NCI-H82 (cell line): ENCODE results near the gene LILRB1.
"Not testable (repeated sequence)": the region's sequence is repeated elsewhere in the genome, so short reads cannot be mapped to it uniquely, and the experiment has no call there.

ENCODE experiments used
- DNase-seq: peaks from one replicate; lab custom pipeline; 2025; lab: John Stamatoyannopoulos, UW

The LILRB1 gene

GRCh38 chr19:54630262-54630661 lies at the start of gene LILRB1:
TSS of gene LILRB1 (plus strand) at chr19:54630484. CDS start at chr19:54631074, 590 bp downstream.
- not testable (repeated sequence) for DNase-seq

GRCh38 chr19:54586397-54586796 lies 43.9 kb upstream of the LILRB1 start:
- DNase-seq = no peak

- DNase-seq = no peak
Measured at GRCh38 chr19:54587026-54587425, 43.3 kb upstream of the LILRB1 start.

GRCh38 chr19:54593445-54593844 lies 36.8 kb upstream of the LILRB1 start, which contains the start of gene LILRA1:
TSS of gene LILRA1 (plus strand) at chr19:54593632. CDS start at chr19:54594245, 613 bp downstream.
- DNase-seq = not testable (repeated sequence)

GRCh38 chr19:54593931-54594626 lies 36.2 kb upstream of the LILRB1 start:
- not testable (repeated sequence) for DNase-seq

- no peak for DNase-seq
Measured at GRCh38 chr19:54594737-54595136, 35.5 kb upstream of the LILRB1 start.

GRCh38 chr19:54595680-54596436 lies 34.4 kb upstream of the LILRB1 start:
- DNase-seq = not testable (repeated sequence)

- no peak for DNase-seq
Measured at GRCh38 chr19:54600212-54600611, 30.1 kb upstream of the LILRB1 start.

- DNase-seq = no peak
Measured at GRCh38 chr19:54606230-54606629, 24.1 kb upstream of the LILRB1 start.

GRCh38 chr19:54606891-54607784 lies 23.1 kb upstream of the LILRB1 start:
- DNase-seq = no peak

GRCh38 chr19:54607785-54608150 lies 22.5 kb upstream of the LILRB1 start:
- DNase-seq = no peak

GRCh38 chr19:54608205-54608604 lies 22.1 kb upstream of the LILRB1 start:
- DNase-seq = no peak

GRCh38 chr19:54608792-54609191 lies 21.5 kb upstream of the LILRB1 start:
- DNase-seq = no peak

GRCh38 chr19:54609356-54609791 lies 20.9 kb upstream of the LILRB1 start:
- DNase-seq = no peak

GRCh38 chr19:54612428-54612827 lies 17.9 kb upstream of the LILRB1 start:
- DNase-seq = no peak

GRCh38 chr19:54614726-54615125 lies 15.6 kb upstream of the LILRB1 start:
- no peak for DNase-seq

- DNase-seq = no peak
Measured at GRCh38 chr19:54616057-54616456, 14.2 kb upstream of the LILRB1 start.

GRCh38 chr19:54616821-54617560 lies 13.3 kb upstream of the LILRB1 start:
- no peak for DNase-seq

GRCh38 chr19:54620464-54620863 lies 9.8 kb upstream of the LILRB1 start:
- no peak for DNase-seq

- DNase-seq = no peak
Measured at GRCh38 chr19:54622431-54622830, 7.9 kb upstream of the LILRB1 start.

GRCh38 chr19:54624234-54624633 lies 6.0 kb upstream of the LILRB1 start:
- DNase-seq = not testable (repeated sequence)
